Stimulated activated CD8-positive, alpha-beta memory T cell treated with anti-CD3 and anti-CD28 coated beads, Interleukin-15, amount 100 ng/mL, for 4 hours (primary cell): Measurements from ENCODE around the gene PRKX.
"Not testable (repeated sequence)": the region's sequence is repeated elsewhere in the genome, so short reads cannot be mapped to it uniquely, and the experiment has no call there.

Experiments
- DNase-seq, 2 donors: peaks; one replicate each; pipeline ENCODE4 v3.0.0-alpha.2; 2020; ENCODE audit warnings: low read depth in 2 of 2

PRKX gene

DNA sequence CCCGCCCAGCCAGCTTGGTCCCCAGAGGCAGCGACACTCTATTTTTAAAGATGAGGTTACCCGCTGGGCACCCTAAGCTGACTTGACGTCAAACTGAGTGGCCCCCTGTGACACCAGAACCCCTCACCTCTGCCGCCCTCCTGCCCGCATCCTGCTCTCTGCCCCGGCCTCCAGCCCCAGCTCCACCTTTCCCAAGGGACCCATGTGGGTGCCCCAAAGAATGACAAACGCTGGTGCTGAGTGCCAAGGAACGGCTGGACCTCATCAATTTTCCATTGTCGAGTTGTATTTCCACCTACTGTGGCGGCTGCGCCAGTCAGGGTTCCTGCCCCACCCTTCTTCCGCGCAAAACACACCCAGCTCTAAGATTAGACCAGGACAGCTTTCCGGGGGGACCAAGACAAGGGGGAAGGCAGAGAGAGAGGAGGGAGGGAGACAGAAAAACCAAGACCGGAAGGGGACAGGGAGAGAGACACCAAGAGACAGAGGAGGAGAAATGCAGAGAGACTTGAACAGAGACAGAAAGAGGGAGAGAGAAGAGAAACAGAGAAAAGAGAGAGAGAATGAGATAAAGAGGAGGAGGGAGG, 2.0 kb downstream of the PRKX start:
- DNase-seq, result no peak

GRCh38 chrX:3707673-3708274, 5.7 kb downstream of the PRKX start:
- DNase-seq, result not testable (repeated sequence)

DNA sequence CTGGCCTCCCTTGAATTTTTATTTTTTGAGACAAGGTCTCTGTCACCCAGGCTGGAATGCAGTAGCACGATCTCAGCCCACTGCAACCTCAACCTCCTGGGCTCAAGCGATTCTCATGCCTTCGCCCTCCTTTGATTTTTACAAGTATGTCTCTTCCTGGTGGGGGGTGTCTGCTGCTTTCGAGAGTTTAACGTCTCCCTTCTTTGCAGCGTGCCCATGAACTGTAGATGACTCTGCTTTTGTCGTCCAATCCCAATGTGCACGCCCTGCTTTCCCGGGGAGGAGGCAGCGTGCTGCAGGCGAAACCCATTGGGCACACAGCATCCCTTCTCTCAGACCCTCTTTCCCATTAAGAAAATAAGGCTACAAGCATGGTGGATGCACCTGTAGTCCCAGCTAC, 7.0 kb downstream of the PRKX start:
- no peak for DNase-seq

DNA sequence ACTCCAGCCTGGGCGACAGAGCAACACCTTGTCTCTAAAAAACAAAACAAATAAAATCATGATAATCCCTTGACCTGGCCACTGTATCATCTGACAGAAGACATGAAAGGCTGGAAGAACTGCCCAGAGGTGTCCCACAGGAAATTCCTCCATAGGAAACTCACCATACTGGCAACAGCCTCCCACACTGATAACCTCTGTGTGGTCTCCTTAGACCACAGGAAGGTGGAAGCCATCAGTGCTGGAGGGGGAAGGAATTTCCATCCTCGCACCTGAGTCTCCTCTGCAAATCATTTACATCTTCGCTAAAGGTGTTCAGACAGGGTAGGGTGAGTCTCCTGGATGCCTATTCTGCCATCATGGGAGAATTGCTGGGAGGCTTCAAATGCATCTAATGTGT, 10.2 kb downstream of the PRKX start:
- not testable (repeated sequence) for DNase-seq

DNA sequence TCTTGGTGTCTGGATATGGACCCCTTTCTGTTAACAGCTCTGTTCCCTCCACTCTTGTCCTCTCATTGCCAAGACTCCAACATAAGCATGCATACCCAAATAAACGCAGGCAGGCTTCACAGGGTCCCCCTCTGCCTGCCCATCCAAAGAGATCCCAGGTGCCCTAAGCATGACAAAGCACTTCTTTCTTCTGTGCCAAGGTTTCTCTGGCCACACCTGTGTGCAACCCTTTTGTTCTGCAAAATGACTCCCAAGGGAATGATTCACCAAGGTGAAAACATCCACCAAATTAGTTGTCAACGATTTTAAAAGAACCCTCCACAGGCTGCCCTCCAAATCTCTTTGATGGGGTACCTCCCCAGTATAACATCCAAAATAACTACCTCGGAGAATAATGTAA, 11.4 kb downstream of the PRKX start:
- DNase-seq, result not testable (repeated sequence)

GRCh38 chrX:3701445-3701928, 12.0 kb downstream of the PRKX start:
- DNase-seq, result not testable (repeated sequence)

DNA sequence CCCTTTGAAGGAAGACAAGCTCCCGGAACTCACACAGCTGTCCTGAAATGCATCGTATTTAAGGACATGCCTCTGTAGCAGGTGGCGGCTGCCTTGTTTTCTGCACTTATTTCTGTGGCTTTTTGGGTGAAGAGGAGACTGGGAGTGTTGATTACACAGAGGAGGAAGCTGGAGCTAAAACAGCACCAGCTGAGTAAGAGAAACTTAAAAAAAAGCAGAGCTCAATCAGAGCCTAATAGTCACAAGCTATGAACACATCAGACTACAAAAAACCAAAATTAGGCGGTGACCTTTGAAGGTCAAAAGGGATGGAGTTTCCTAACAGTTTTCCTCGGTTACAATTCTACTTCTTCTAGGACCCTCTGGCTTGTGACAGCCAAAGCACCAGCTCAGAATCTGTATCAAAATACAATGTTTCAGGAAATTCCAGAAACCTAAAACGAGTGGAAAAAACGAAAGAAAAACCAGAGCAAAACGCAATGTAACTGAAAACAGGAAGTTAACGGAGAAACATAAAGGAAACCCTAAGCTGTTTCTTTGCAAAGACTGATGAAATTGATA, 13.5 kb downstream of the PRKX start:
- no peak for DNase-seq

DNA sequence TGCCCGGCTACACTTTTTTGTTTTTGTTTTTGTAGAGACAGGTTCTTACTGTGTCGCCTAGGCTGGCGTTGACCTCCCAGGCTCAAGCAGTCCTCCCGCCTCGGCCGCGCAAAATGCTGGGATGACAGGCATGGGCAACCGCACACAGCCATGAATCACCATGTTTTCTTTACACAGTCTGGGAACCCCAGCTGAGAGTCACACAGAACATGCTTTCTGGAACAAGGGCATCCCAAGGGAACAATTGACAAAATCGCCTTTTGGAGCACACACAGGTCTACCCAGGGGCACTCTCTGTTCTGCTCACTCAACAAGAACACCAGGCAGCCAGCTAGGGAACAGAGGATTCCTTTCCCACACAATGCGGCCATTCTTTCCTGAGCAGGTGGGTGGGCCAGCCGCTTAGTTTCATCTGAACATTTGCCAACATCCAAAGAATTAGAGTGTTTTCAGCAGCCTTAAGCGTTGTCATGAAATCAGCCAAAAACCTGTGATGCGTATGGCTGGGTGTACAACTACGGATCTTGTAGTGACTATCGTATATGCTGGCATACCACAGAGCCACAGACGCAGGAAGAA, 15.7 kb downstream of the PRKX start:
- no peak for DNase-seq

DNA sequence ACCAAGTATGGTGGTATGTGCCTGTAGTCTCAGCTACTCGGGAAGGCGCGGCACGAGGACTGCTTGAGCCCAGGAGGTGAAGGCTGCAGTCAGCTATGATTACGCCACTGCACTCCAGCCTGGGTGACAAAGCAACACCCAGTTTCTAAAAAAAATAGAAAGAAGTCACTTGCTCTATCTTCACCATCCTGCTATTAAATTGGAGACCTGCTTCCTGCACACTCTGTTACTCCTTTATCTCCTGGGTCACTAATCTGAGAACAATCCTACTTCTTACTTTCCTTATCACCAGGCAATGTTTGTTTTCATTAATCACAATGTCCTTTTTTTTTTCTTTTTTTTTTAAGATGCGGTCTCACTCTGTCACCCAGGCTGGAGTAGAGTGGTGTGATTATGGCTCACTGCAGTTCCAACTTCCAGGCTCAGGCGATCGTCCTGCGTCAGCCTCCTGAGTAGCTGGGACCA, 16.2 kb downstream of the PRKX start:
- no peak for DNase-seq

GRCh38 chrX:3695536-3695935, 17.9 kb downstream of the PRKX start:
- DNase-seq, result no peak

DNA sequence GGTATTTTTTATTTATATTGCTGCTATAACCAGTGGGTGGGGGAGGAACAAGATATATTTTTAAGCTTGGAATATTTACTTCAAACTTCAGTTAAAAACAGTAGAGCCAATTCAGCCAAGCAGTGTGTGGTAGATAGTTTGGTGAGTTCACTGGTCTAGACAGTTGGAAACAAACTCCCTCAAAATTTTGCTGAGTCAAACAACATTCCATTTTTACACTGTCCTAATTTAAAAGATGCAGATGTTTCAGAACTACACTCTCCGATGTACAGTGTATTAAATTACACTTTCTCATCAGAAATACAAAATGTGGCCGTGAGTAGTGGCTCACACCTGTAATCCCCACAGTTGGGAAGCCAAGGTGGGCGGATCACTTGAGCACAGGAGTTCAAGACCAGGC, 23.3 kb downstream of the PRKX start:
- no peak for DNase-seq

GRCh38 chrX:3683236-3683635, 30.2 kb downstream of the PRKX start:
- DNase-seq, result not testable (repeated sequence)

DNA sequence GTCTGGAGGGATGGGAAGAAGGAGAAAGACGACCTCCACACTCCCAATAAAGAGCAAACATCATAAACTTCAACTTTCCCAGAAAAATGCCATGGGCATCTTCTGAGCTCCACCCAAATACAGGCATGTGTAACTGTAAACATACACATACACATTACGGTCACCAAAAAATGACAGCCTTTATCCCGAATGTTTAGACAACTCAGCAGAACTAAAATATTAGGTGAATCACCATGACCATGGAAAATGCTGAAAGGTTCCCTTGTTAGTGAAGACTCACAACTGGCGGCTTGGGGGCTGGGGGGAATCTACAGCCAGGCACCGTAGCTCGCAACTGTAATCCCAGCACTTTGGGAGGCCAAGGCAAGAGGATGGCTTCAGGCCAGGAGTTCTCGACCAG, 33.0 kb downstream of the PRKX start:
- no peak for DNase-seq

DNA sequence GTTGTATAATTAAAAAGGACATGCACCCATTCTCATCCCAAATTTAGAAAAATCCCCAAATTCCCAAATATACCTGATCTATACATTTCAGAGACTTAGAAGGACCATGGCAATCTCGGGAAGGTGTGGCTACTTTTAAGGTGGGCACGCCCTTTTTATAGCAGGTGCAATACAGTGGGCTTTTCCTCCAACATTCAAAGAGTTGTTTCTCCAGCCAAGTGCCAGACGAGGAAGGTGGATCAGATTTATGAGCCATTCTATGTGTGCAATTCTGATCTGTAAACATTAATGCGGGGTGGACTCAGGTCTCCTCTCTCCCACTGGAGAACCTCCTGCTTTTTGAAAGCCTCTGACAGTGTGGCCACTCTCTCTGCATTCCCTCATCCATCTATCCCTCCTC, 33.8 kb downstream of the PRKX start:
- no peak for DNase-seq

DNA sequence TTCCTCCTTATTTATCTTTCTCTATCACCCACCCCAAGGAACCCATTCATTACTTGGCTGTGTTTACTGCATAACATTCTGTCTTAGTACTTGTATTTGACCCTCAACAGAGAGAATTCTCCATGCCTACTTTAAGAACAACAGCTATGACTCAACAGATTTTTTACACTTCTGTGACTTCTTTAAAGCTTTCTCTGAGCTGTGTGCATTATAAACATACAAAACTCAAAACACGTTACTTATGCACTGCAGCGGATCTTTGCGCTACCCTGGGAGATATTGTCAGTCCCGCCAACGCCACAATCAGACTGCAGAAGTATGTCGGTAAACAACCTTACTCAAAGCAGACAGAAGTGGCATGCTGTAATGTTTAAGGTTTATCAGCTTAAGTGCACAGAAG, 35.1 kb downstream of the PRKX start:
- no peak for DNase-seq

GRCh38 chrX:3674881-3675280, 38.6 kb downstream of the PRKX start:
- DNase-seq, result no peak

DNA sequence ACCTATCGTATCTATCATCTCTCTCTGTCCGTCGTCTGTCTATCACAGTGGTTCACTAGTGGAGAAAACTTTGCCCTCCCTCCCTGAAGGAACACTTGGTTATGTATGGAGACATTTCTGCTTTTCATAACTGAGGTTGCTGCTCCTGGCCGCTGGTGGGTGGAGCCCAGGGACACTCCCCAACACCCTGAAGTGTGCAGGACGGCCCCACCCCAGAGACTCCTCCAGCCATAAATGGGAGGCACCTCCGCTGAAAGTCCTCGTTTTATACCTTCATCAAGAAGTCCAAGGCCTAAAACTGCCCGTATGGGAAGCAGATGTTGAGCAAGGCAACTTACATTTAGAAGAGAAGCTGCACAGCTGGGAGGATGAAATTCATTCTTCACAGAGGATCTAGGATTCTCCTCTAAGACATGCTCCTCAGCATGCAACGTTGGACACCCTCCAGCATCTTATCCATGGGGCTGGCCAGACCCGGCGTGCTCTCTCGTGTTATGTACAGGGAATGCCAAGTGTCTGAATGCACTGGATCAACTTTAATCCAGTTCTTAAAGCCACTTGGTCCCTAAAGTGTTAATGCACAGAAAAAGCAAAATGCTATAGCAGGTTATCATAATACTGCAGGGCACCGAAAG, 43.5 kb downstream of the PRKX start:
- DNase-seq, result no peak

- no peak for DNase-seq
These were observed 46.5 kb downstream of the PRKX start for GRCh38 chrX:3666975-3667374.

DNA sequence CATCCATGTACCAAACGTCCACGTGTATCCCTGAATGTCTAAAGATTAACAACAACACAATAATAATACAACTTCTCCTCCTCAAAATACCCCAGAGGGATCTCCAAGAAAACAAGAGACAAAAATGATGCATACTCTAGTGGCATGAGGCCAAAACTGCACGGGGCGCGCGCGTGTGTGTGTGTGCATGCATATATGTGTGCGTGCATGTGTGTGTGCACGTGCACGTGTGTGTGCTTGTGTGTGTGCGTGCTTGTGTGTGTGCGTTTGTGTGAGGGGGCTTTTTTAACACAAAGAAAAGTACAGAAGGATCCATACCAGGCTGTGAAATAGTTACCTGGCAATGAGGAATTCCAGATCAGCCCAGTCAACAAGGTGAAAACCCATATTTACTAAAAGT, 48.5 kb downstream of the PRKX start:
- no peak for DNase-seq

DNA sequence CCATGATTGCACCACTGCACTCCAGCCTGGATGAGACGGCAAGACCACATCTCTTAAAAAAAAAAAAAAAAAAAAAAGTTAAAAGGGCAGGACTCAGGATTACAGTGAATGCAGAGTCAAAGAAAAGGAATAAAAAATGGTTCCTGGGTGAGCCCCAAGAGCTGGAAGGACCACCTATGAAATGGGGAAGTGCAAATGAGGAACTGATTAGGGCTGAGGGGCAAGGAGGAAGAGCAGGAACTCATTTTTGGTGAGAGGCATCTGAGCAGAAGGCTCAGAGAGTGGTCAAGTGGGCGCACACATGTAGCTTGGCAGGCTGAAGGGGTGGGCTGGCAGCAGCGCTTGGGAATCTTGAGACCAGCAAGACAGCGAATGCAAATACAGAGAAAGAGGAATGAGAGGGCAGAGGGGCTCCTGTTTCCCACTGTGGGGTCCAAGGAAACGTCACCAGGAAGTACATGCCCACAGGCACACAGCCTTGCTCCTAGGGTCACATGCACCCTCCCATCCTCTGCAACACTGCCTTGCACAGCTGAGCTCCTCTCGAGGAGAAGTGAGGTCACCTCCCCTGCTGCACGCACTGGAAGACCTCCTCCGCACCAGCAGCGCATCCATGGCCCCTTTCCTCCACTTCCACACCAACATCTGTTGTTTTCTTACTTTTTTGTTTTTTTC, 49.7 kb downstream of the PRKX start:
- DNase-seq, result not testable (repeated sequence)

DNA sequence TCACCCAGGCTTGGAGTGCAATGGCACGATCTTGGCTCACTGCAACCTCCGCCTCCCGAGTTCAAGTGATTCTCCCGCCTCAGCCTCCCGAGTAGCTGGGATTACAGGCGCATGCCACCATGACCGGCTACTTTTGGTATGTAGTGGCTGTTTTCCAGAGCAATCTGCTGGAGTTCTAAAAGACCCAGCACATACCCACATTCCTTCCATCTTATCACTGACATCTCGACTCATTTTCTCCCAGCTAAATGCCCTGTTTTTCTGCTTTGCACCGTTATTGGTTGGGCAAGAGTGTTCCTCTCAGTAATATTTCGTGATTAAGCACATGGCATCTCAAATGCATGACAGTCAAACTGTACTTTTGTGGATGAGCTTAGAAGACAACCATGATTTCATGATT, 53.7 kb downstream of the PRKX start:
- DNase-seq, result no peak

GRCh38 chrX:3655181-3655580, 58.3 kb downstream of the PRKX start:
- DNase-seq, result no peak
